Stimulated activated CD4-positive, alpha-beta T cell treated with anti-CD3 and anti-CD28 coated beads, Interleukin-15, amount 100 ng/mL, for 1 hour (primary cell): ENCODE measurements around the gene PPM1N.
A peak's percentile ranks its signal among the peaks of the same experiment; 100 is the strongest.

Experiments used
- DNase-seq, 2 donors: peaks; one replicate each; pipeline ENCODE4 v3.0.0-alpha.2; 2020; ENCODE audit warnings: low read depth in 1 of 2, low spot score in 1 of 2

The PPM1N gene

DNA sequence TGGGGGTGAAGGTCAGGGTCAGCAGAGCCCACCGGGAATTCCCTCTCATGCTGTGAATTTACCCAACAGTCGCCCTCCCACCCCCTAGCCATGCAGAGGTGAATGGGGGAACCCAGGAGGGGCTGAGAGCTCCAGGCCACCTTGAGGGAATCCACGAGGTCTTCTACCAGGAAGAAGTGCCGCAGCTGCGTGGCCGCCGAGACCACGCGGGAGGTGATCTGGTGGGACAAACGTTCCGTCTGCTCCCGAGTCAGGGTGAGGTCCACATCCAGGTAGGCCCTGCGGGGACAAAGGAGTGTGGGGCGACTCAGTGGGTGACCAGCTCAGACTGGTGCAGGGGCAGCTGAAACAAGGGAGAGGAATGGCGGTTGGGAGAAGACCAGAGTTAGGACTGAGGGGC lies 9.5 kb upstream of the PPM1N start:
- DNase-seq: no peak

DNA sequence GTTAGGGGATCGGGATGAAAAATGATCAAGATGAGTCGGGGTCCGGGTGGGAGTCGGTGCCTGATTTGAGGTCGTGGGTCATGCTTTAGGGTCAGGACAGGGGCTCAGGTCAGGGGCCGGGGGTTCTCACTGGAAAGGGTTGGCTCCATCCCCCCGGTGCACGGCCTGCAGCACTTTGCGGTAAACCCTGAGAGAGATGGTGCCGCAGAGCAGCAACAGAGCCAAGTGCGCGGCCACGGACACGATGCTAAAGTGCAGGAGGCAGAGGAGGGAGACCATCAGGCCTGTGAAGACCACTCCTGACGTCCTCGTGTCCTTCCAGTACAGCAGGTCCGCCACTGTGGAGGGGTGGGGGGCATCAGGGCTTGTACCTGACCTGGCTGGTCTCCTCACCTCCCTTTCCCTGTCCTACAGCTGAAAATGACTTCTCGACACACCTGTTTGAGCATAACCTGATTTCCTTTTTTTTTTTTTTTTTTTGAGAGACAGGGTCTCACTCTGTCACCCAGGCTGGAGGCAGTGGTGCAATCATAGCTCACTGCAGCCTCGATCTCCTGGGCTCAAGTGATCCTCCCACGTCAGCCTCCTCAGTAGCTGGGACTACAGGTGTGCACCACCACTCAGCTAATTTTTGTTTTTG lies 8.9 kb upstream of the PPM1N start:
- DNase-seq: no peak

DNA sequence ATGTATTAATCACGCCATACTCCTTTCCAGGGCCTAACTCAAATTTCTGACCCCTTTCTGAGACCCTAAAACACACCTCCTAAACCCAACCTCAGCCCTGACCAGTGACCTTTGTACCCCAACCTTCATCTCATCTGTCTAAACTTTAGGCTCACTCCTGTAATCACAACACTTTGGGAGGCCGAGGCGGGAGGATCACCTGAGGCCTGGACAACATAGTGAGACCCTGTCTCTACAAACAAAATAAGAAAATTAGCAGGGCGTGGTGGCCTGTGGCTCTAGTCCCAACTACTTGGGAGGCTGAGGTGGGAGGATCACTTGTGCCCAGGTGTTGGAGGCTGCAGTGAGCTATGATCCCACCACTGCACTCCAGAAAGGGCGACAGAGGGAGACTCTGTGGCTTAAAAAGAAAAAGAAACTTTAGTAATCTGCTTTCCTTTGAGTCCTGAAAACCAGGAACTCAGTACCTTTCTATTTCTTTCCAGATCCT lies 6.1 kb upstream of the PPM1N start:
- DNase-seq: no peak

DNA sequence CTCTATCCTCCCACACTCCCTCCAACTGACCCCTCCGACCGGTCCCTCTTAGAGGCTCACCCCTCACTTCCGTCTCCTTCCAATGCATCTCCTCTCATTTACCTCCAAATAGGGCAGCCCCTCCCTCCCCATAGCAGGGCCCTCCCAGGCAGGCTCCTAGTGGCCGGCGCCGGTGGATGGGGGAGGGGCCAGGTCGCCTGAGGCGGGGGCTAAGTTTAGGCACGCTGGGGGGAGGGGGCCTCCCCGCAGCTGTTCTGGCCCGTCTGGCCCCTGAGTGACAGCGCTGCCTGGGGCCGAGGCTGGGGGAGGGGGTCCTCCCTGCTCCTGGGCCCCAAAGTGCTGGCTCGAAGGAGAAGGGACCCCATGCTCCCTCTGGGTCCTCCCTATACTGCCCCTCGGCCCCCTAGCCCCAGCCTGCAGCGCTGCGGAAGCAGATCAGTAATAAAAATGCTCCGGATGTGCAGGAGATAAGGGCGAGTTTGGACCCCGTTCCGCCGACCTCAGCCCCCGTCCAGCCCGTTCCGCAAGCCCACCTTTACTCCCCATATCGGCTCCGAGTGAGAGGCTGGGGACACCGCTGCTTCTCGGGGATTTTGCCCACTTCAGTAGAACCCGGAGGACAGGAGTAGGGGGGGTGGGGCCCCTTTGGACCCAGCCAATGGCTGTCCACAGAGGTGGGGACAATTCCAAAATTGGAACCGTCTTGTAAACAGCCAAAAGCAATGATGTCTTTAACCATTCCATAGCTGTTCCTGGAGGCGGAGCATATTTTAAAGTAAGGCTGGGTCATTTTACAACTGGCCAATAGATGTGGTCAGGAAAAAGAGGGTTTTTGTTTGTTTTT lies 5.4 kb upstream of the PPM1N start:
- DNase-seq: no peak

DNA sequence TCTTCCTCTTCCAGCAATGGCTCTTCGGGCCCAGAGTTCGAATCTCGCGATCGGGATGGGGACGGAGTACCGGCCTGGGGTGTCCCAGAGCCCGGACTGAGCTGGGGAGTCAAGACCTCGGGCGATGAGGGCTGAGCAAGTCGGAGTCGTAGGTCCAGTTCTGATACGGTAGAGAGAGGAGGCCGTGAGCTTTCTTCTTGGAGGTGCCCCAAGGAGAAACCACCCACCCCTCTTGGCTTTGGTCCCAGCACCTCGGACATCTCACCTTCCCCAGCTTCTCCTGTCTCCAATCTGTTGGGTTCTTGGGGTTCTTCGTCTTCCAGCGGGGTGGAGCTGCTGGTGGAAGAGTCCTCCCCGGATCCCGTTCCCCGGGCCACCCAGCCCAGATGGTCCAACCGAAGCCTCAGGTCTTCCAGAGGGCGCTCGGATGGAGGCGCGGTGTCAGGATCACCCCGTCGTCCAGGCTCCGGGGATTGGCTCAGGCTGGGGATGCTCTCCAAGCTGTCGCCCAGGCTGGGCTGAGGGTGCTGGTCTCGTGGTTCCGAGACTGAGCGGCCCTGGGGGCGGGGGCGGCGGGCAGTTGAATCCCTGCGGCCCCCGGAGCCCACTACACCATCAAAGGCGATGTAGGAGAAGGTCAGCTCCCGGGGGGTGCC lies 3.9 kb upstream of the PPM1N start:
- no peak for DNase-seq

DNA sequence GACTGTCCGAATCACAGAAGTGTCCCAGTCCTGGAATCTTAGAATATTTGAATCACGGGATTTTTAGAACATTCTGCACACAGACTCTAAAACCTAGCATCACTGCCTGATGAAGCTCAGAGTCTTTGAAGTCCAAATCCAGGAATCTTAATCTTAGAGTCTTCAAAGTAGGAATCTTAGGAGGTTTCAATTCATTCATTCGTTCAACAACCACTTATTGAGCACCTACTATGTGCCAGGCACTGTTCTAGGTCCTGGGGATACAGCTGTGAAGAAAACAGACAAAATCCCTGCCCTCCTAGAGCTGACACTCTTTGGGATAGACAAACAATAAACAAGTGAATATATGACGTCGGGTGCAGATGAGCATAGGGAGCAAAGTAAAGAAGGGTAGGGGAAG lies 3.1 kb upstream of the PPM1N start:
- DNase-seq: no peak

DNA sequence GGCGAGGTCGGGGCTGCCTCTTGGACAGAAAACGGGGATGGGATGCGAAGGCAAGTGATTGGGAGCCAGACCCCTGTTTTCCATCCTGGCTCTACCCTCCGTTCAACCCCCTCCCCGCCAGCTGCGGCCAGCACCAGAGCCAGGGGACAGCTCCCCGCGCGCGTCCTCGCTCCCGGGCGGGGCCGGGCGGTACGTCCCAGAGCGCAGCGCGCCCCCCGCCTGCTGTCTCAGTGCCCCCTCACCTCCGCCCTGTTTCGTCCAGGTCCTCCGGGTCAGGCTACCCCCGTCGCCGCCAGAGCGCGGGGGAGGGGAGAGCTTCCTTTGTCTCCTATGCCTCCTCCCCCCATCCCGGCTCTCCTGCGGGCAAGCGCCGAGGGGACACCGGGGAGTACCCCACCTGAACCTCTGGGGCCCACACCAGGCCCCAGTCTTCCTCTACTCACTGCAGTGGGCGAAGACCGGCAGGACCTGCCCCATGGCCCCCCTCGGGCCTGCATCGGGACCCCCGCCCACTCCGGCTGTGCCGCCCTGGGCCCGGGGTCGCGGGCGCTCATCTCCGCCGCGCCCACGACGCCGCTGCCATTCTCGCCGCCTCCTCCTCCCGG lies 1.8 kb upstream of the PPM1N start:
- DNase-seq: no peak

DNA sequence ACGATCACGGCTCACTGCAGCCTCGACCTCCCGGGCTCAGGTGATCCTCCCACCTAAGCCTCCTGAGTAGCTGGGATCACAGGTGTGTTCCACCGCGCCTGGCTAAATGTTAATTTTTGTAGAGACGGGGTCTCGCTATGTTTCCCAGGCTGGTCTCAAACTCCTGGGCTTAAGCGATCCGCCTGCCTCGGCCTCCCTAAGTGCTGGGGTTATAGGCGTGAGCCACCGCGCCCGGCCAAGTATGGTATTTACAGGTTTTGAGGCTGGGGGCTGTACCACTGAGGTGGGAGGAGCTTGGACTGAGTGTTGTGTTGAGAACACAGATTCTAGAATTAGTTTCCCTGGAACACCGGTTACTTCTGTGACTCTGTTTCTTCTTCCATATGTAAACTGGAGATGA lies 452 bp upstream of the PPM1N start:
- no peak for DNase-seq

DNA sequence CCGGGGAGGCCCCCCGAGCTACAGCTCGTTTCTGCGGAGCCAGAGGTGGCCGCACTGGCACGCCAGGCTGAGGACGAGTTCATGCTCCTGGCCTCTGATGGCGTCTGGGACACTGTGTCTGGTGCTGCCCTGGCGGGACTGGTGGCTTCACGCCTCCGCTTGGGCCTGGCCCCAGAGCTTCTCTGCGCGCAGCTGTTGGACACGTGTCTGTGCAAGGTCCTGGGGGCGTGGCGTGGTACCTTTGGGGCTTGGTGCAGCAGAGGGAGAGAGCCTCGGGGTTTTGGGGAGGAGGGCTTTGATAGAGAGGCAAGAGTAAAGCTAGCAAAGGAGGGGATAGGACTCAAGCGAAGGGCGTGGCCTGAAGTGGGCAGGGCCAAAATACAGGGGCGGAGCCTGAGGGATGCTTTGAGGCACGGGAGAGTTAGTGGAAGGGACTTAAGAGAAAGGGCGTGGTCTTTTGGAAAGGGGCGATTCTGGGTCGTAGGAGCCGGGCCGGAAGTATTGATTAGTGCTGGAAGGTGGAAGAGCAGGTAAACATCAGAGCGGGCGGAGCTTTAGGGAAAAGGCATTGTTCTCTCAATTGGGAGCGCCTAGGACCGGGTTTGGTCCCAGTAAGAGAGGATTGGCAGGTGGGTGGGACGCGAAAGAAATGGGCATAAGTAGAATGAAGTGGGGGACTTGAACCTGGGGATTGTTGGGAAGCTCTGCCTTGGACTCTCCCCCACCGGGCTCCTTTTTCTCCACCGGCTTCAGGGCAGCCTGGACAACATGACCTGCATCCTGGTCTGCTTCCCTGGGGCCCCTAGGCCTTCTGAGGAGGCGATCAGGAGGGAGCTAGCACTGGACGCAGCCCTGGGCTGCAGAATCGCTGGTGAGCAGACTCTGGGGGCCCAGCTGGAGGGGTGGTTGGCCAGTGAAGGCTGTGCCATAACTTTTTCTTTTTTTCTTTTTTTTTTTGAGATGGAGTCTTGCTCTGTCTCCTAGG lies 1.2 kb downstream of the PPM1N start:
- DNase-seq: peak in 1 of 2 donors; percentile 53

DNA sequence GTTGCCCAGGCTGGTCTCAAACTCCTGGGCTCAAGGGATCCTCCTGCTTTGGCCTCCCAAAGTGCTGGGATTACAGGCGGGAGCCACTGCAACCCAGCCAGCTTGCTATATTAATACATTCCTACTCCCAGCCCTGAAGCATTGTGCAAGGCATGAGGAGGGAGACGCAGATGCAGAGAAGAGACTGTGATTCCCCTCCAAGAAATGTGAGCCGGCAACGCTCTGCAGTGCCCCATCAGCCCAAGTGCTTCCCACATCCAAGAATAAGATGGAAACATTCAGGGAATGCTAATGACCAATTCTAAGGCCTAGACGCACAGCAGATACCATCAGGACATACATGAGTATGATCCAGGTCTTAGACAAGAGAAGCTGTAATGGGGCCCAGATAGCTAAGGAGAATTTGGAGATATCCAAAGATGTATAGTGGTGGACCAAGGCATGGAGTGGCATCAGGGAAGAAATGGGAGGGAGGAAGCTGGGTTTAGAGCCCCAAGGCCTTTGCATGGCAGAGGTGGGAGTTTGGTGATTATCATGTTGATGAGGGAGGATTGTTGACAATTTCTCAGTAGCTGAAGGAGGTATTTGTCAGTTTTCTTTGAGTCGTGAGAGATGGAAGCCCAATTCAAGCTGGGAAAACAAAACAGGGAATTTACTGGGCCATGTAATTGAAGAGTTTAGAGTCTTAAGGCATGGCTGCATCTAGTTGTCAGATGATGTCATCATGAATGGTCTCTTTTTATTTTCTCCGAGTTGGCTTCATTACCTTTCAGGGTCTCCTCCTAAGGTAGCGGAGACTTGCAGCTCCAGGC lies 2.9 kb downstream of the PPM1N start:
- no peak for DNase-seq

DNA sequence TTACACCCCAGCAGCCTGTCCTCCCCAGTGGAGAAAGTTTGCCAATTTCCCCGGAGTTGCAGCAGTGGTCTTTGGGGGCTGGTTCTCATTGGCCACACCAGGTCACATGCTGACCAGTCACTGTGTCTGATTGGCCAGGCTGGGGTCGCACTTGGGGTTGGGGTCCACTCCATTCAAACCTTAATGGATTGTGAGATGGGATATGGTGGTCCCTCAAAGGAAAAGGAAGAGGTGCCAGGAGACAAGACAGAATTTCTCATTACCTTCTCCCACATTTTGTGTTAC lies 3.4 kb downstream of the PPM1N start:
- no peak for DNase-seq

DNA sequence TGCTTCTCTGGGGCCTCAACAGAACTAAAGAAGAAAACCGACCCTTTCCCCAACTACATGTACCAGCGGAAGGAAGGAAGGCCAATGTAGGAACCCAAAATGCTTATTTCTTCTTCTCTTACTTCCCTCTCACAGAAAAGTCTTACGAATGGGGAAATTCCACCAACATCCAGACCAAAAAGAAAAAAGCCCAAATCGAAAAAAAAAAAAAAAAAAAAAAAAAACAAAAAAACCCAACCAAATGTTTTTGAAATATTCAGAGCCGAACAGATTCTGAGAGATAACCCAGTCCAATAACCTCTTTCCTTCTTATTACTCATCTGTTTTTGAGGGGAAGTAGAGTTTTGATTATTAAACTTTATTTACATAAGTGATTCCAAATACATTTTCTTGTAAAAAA lies 3.9 kb downstream of the PPM1N start:
- no peak for DNase-seq

DNA sequence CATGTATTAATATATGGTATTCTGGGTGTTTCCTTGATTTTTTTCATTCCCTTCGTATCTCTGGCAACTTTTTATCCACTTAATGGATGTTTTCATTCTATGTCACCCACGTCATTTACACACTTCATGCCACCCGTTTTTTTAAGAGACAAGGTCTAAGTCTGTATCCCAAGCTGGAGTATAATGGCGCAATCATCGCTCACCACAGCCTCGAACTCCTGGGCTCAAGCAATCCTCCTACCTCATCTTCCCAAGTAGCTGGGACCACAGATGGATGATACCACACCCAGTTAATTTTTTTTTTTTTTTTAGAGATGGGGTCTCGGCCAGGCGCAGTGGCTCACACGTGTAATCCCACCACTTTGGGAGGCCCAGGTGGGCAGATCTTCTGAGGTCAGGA lies 5.7 kb downstream of the PPM1N start:
- no peak for DNase-seq

DNA sequence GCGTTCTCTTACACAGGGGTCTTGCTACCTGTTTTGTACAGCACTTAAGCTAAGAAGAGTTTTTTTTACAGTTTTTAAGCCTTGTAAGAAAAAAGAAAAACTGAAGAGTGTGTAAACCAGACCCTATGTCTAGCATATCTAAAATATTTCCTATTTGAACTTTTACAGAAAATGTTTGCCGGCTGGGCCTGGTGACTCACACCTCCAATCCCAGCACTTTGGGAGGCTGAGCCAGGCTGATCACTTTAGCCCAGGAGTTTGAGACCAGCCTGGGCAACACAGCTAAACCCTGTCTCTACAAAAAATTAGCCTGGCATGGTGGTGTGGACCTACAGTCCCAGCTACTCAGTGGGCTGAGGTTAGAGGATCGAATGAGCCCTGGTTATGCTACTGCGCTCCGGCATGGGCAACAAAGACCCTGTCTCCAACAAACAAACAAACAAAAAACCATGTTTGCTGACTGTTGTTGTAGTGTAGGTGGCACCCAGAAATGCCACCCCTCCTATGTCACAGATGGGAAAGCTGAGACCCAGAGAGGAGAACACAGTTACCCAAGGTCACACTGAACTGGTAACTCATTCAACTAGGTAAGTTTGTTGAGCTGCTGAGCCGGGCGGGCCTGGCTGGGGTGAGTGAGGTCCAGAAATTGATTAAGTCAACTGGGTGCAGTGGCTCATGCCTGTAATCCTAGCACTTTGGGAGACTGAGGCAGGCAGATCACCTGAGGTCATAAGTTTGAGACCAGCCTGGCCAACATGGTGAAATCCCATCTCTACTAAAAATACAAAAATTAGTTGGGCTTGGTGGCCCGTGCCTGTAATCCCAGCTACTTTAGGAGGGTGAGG lies 7.1 kb downstream of the PPM1N start:
- DNase-seq: no peak

DNA sequence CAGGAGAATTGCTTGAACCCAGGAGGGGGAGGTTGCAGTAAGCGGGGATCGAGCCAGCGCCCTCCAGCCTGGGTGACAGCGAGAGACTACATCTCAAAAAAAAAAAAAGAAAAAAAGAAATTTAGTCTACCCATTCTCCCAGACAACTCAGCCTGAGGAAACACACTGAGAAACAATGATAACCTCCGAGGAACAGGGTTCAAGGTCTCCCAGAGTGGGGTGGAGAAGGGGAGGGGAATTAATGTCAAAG lies 7.7 kb downstream of the PPM1N start:
- no peak for DNase-seq

DNA sequence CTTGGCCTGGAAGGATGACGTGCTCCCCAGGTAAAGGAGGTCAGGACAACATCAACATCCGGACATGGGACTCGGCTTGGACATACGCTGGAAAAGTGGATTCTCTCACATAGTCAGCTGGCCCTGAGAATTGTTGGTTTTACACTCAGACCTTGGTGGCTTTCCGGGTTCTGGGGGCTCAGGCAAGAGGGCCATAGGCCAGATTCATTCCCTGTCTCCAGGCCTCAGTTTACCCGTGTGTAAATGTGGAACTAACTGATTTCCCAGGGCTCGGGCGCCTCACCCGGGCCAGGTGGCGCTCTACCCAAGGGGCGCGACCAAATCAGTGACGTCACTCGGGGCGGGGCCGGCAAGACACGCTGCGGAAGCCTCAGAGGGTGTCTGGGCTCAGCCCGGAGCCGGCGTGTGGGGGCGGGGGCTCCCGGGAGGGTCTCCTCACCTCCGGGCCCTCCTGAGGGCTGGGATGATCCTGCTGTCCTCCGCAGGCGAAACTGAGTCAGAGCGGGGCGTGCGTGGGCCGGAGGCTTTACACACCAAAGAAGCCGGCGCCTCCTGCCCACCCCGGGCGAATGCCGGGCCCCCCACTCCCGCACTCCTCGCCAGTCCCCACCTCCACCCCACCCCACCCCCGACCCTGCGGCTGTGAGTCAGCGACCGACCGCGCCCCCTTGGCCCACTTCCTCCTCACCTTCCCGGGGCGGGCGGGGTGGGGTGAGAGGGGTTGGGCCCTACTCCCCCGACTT lies 8.2 kb downstream of the PPM1N start:
- DNase-seq: peak; percentile 96 to 98

DNA sequence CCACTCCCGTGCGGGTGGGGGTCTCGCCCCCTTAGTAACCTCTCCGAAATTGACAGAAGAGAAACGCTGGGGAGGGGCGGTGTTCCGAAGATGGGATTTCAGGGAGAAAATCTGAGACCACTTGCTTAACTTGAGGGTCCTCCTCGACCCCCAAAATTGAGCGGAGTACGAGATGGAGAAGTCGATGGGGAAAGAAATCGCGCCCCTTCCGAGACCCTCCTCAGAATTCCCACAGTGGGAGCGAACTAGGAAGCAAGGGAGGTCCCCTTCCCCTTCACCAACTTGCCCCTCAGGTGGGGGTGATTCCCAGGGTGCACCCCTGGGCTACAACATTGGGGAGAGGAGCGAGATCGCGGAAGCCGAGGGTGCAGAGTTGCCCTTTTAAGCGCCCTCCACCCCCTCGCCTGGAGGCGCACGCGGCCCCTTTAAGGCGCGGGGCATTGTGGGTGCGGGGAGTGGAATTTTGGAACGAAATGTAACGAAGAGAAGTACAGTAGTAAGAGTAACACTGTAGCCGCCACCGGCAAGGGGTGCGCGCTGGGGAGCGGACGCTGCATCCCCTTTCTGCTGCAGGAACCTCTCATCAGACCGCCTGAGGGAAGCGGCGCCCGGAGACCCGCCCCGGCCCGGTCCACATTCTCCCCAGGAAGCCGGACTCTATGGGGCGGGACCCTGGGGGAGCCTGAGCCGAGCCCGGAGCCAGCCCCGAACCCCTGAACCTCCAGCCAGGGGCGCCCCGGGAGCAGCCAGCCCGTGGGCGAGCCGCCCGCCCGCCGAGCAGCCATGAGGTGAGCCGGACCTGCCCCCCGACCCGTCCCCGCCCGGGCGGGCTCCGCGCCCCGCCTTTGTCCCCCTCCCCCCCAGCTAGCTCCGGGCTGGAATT lies 9.0 kb downstream of the PPM1N start, which contains the start of gene VASP:
TSS of gene VASP (plus strand) at position 491 of the 883 bp plus-strand sequence. CDS start at position 784, 293 bp downstream.
- DNase-seq: peak; percentile 84 to 85
